ACC112 (cell line): Measurements from ENCODE around the gene PRKAR1B.

Experiments used
- H2AFZ ChIP-seq: fragments of 200-600 bp; sonication (generic); one replicate; pipeline ENCODE4 v1.6.0; 2017; ENCODE audit warnings: antibody characterized with exemption, low read length; ENCODE audit not compliant: unreplicated experiment
- H3K27ac ChIP-seq: fragments of 200-600 bp; sonication (generic); 2 replicates; pipeline ENCODE4 v1.5.1; 2014; ENCODE audit warnings: low read depth, mild to moderate bottlenecking, antibody characterized with exemption, low read length, moderate library complexity
- H3K27me3 ChIP-seq: fragments of 200-600 bp; sonication (generic); 2 replicates; pipeline ENCODE4 v1.6.1; 2014; ENCODE audit warnings: mild to moderate bottlenecking, antibody characterized with exemption, low read length, moderate library complexity, mixed read lengths; ENCODE audit not compliant: insufficient read depth
- H3K36me3 ChIP-seq: fragments of 200-600 bp; sonication (generic); 2 replicates; pipeline ENCODE4 v1.6.1; 2016; ENCODE audit warnings: mild to moderate bottlenecking, antibody characterized with exemption, low read length, moderate library complexity, mixed read lengths; ENCODE audit not compliant: insufficient read depth
- H3K4me1 ChIP-seq: fragments of 200-600 bp; sonication (generic); one replicate; pipeline ENCODE4 v1.6.1; 2016; ENCODE audit warnings: low read length, mixed read lengths; ENCODE audit not compliant: insufficient read depth, unreplicated experiment, control insufficient read depth
- H3K4me3 ChIP-seq: fragments of 200-600 bp; sonication (generic); 2 replicates; pipeline ENCODE4 v1.5.1; 2014; ENCODE audit warnings: mild to moderate bottlenecking, low read depth, low read length
- H3K79me2 ChIP-seq: fragments of 200-600 bp; sonication (generic); one replicate; pipeline ENCODE4 v1.6.0; 2016; ENCODE audit warnings: low read length; ENCODE audit not compliant: control insufficient read depth, unreplicated experiment, insufficient read depth

The PRKAR1B gene

GRCh38 chr7:531777-532176 is 195.3 kb downstream of the PRKAR1B start:
- Histone ChIP-seq H3K79me2 (no peaks in the 10 kb centered on the region), H3K27ac (no peak overlapping the region), H3K27me3 (peaks cover 17% of the 10 kb centered on the region), H2AFZ (no peak overlapping the region), H3K4me1 (no peaks in the 10 kb centered on the region), H3K36me3 (no peaks in the 10 kb centered on the region), H3K4me3 (no peak overlapping the region)

DNA sequence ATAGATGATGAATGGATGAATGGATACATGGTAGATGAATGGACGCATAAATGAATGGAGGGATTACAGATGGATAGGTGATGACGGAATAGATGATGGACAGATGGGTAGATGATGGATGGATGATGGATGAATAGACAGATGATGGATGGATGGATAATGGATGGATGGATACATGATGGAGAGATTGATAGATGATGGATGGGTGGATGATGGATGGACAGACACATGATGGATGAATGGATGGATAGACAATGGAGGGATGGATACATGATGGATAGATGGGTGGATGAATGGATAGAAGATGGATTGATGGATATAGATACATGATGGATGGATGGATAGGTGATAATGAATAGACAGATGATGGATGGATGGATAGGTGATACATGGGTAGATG is 198.6 kb downstream of the PRKAR1B start:
- Histone ChIP-seq H3K27ac (no peak overlapping the region), H3K79me2 (no peaks in the 10 kb centered on the region), H3K36me3 (no peaks in the 10 kb centered on the region), H3K4me1 (no peaks in the 10 kb centered on the region), H3K4me3 (no peak overlapping the region), H3K27me3 (peaks cover 19% of the 10 kb centered on the region), H2AFZ (no peak overlapping the region)

DNA sequence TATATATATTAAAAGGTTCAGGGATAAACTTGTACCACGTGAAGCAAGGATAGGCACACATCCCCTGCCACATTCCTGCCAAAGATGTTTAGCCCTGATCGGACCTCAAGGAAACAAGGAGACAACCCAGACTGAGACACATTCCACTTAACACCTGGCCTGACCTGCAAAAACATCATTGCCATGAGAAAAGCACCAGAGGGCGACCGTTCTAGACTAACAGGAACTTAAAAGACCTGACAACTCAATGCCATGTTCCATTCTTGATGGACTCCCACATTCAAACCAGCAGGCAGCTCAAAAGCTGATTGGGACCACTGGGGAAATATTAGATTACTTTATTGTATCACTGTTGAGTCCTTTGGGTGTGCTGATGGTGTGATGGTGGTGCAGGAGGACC is 199.4 kb downstream of the PRKAR1B start:
- H3K4me1 ChIP-seq = no peaks in the 10 kb centered on the region
- no peak overlapping the region for H2AFZ ChIP-seq
- no peaks in the 10 kb centered on the region for H3K79me2 ChIP-seq
- H3K4me3 ChIP-seq = no peak overlapping the region
- no peak overlapping the region for H3K27ac ChIP-seq
- no peaks in the 10 kb centered on the region for H3K36me3 ChIP-seq
- H3K27me3 ChIP-seq = peaks cover 26% of the 10 kb centered on the region

DNA sequence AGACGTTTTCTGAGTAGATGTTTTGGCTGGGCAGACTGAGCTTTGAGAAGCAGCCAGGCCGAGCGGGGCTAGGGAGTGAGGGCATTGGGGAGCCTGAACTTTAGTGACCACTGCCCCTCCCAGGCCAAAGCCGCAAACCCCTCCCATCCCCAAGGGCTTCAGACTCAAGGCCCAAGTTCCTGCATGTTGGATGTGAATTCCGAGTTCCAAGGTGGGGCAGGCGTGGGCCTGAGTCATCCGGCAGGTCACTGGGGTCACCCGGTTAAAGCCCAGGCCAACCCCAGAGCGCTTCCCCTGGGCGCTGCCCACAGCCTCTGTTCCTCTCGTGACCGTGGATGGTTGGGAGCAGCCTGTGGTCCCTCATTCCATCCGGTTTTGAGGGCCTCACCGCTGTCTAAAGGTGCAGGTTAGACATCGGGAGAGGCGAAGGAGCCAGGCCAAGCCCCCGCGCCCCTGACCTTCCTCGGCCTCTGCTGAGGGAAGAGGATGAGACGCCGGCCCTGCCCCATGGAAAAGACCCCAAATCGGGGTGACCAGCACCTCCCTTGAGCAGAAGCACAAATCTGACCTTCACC is 200.5 kb downstream of the PRKAR1B start:
- Histone ChIP-seq H2AFZ (no peak overlapping the region), H3K27ac (no peak overlapping the region), H3K79me2 (no peaks in the 10 kb centered on the region), H3K36me3 (no peaks in the 10 kb centered on the region), H3K4me1 (peaks cover 4% of the 10 kb centered on the region), H3K27me3 (peaks cover 38% of the 10 kb centered on the region), H3K4me3 (no peak overlapping the region)

GRCh38 chr7:525740-526139 is 201.3 kb downstream of the PRKAR1B start:
- H3K27me3 ChIP-seq = peaks cover 46% of the 10 kb centered on the region
- H3K27ac ChIP-seq = no peak overlapping the region
- no peak overlapping the region for H3K4me3 ChIP-seq
- H3K4me1 ChIP-seq = peaks cover 8% of the 10 kb centered on the region
- H3K36me3 ChIP-seq = no peaks in the 10 kb centered on the region
- H3K79me2 ChIP-seq = no peaks in the 10 kb centered on the region
- no peak overlapping the region for H2AFZ ChIP-seq

DNA sequence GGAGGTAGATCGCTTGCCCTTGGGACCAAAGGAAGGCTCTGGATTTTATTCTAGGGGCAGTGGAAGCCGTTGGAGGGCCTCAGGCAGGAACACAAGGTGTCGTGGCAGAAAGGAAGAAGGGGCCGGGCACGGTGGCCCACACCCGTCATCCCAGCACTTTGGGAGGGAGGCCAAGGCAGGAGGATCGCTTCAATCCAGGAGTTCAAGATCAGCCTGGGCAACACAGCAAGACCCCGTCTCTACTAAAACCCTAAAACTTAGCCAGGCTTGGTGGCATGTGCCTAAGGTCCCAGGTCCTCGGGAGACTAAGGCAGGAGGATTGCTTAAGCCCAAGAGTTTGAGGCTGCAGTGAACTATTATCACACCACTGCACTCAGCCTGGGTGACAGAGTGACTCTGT is 202.3 kb downstream of the PRKAR1B start:
- no peak overlapping the region for H2AFZ ChIP-seq
- no peaks in the 10 kb centered on the region for H3K79me2 ChIP-seq
- H3K27me3 ChIP-seq = peaks cover 46% of the 10 kb centered on the region
- H3K4me3 ChIP-seq = no peak overlapping the region
- no peak overlapping the region for H3K27ac ChIP-seq
- H3K4me1 ChIP-seq = peaks cover 8% of the 10 kb centered on the region
- H3K36me3 ChIP-seq = no peaks in the 10 kb centered on the region

GRCh38 chr7:523347-524336 is 203.4 kb downstream of the PRKAR1B start:
- Histone ChIP-seq H2AFZ (no peak overlapping the region), H3K4me3 (no peak overlapping the region), H3K79me2 (no peaks in the 10 kb centered on the region), H3K4me1 (peaks cover 8% of the 10 kb centered on the region), H3K36me3 (no peaks in the 10 kb centered on the region), H3K27ac (no peak overlapping the region), H3K27me3 (peaks cover 44% of the 10 kb centered on the region)

- Histone ChIP-seq H3K36me3 (no peaks in the 10 kb centered on the region), H2AFZ (no peak overlapping the region), H3K79me2 (no peaks in the 10 kb centered on the region), H3K4me3 (no peak overlapping the region), H3K27ac (no peak overlapping the region), H3K4me1 (peaks cover 8% of the 10 kb centered on the region), H3K27me3 (peaks cover 37% of the 10 kb centered on the region)
Observed at GRCh38 chr7:522951-523314, 204.1 kb downstream of the PRKAR1B start.

- no peaks in the 10 kb centered on the region for H3K36me3 ChIP-seq
- peaks cover 8% of the 10 kb centered on the region for H3K4me1 ChIP-seq
- no peak overlapping the region for H3K27ac ChIP-seq
- peak overlapping the region; percentile 33 for H2AFZ ChIP-seq
- H3K4me3 ChIP-seq = peak overlapping the region; percentile 69
- no peaks in the 10 kb centered on the region for H3K79me2 ChIP-seq
- H3K27me3 ChIP-seq = peaks cover 35% of the 10 kb centered on the region
Observed at GRCh38 chr7:522071-522950, 204.8 kb downstream of the PRKAR1B start.

DNA sequence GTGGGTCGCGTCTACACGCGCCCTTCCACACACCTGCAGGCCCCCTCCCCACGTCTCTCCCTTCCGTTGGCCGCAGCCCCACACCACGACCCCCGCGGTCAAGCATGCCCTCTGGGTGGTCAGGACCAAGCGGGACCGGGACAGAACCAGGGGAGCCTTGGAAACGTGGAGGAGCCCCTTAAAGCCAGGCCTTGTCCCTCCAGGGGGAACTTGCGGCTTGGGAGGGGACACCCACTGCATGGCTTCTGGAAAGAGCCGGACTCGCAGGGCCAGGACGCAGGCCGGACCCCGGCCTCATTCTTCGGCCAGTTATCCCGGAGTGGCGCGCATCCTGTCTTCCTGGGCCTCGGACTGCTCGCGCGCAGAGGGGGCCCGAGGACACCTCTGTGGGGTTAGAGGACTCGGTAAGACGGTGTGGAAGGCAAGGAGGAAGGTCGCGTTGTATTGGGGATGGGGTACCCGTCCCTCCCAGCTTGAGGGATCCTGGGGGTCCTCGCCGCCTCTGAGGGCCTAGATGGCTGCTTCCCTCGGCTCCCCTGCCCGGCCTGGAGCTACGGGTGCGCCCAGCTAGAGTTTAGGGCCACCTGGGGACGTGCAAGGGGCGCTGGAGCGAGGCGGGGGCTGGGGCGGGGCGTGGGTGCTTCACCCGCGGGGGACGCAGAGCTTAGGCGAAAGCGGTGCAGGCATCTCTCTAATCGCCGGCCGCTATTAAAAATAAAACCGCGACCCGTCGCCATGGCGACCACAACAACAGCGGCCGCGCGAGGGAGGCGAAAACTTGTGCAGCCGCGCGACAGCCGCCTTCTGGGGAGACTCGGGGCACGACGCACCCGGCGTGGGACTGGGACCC is 205.6 kb downstream of the PRKAR1B start:
- H3K36me3 ChIP-seq = no peaks in the 10 kb centered on the region
- H3K79me2 ChIP-seq = no peaks in the 10 kb centered on the region
- H3K27ac ChIP-seq = no peak overlapping the region
- H3K4me3 ChIP-seq = peak overlapping the region; percentile 69
- H3K4me1 ChIP-seq = peaks cover 8% of the 10 kb centered on the region
- peaks cover 35% of the 10 kb centered on the region for H3K27me3 ChIP-seq
- no peak overlapping the region for H2AFZ ChIP-seq
